Mononuclear cell (primary cell): ENCODE measurements around the gene MYCT1. TPM values are rescaled to one million over a fixed set of nuclear protein-coding genes. Genes with fewer than 3 reads are reported as not detected.
"Not testable (repeated sequence)": the region's sequence is repeated elsewhere in the genome, so short reads cannot be mapped to it uniquely, and the experiment has no call there.

Experiments used
- H3K27me3 ChIP-seq: 2 replicates; pipeline ENCODE4 v1.6.0; 2011; ENCODE audit warnings: low read length, control low read depth; ENCODE audit not compliant: insufficient read depth
- H3K4me1 ChIP-seq: 2 replicates; pipeline ENCODE4 v1.5.1; 2011; ENCODE audit warnings: mild to moderate bottlenecking, low read length, control low read depth; ENCODE audit not compliant: insufficient read depth
- H3K4me3 ChIP-seq: 2 replicates; pipeline ENCODE4 v1.5.1; 2011; ENCODE audit warnings: mild to moderate bottlenecking, low read length, moderate library complexity
- H3K9me3 ChIP-seq: 2 replicates; pipeline ENCODE4 v1.5.1; 2011; ENCODE audit warnings: low read depth, mild to moderate bottlenecking, control low read depth, low read length
- total RNA-seq: library from RNA; depleted of rRNA; stranded (reverse); fragments of >200 nt; gene quantifications from one replicate; pipeline ENCODE4 v1.2.3, GENCODE V29; 2012

MYCT1 gene
- total RNA-seq, 1 donor = 2.5 TPM

GRCh38 chr6:152701081-152701862, 3.6 kb downstream of the MYCT1 start:
- Histone ChIP-seq H3K9me3 (no peaks in the 10 kb centered on the region), H3K4me3 (no peak overlapping the region), H3K27me3 (peaks cover 11% of the 10 kb centered on the region), H3K4me1 (no peaks in the 10 kb centered on the region)

- H3K4me1 ChIP-seq = no peaks in the 10 kb centered on the region
- no peak overlapping the region for H3K4me3 ChIP-seq
Measured at GRCh38 chr6:152701863-152702401, 4.2 kb downstream of the MYCT1 start.

GRCh38 chr6:152703750-152704149, 6.1 kb downstream of the MYCT1 start:
- not testable (repeated sequence) for H3K4me3 ChIP-seq, H3K9me3 ChIP-seq, H3K4me1 ChIP-seq, H3K27me3 ChIP-seq

More at GRCh38 chr6:152701863-152702401, 4.2 kb downstream of the MYCT1 start:
- Histone ChIP-seq H3K27me3 (peaks cover 11% of the 10 kb centered on the region), H3K9me3 (no peaks in the 10 kb centered on the region)

GRCh38 chr6:152705327-152705726, 7.6 kb downstream of the MYCT1 start:
- Histone ChIP-seq H3K9me3 (no peaks in the 10 kb centered on the region), H3K27me3 (peaks cover 3% of the 10 kb centered on the region), H3K4me1 (no peaks in the 10 kb centered on the region), H3K4me3 (no peak overlapping the region)

- Histone ChIP-seq H3K27me3 (no peaks in the 10 kb centered on the region), H3K4me1 (no peaks in the 10 kb centered on the region), H3K9me3 (peaks cover 14% of the 10 kb centered on the region), H3K4me3 (no peak overlapping the region)
Measured at GRCh38 chr6:152716322-152716721, 18.6 kb downstream of the MYCT1 start.

- Histone ChIP-seq H3K4me1 (no peaks in the 10 kb centered on the region), H3K4me3 (no peak overlapping the region), H3K27me3 (no peaks in the 10 kb centered on the region)
Measured at GRCh38 chr6:152720974-152721373, 23.3 kb downstream of the MYCT1 start.

GRCh38 chr6:152721956-152722355, 24.3 kb downstream of the MYCT1 start:
- Histone ChIP-seq H3K4me1 (no peaks in the 10 kb centered on the region), H3K4me3 (no peak overlapping the region), H3K27me3 (no peaks in the 10 kb centered on the region), H3K9me3 (no peaks in the 10 kb centered on the region)

More at GRCh38 chr6:152720974-152721373, 23.3 kb downstream of the MYCT1 start:
- no peaks in the 10 kb centered on the region for H3K9me3 ChIP-seq

- Histone ChIP-seq H3K4me3 (no peak overlapping the region), H3K9me3 (no peaks in the 10 kb centered on the region), H3K27me3 (no peaks in the 10 kb centered on the region), H3K4me1 (no peaks in the 10 kb centered on the region)
Measured at GRCh38 chr6:152723398-152723797, 25.7 kb downstream of the MYCT1 start.

GRCh38 chr6:152726313-152726712, 28.6 kb downstream of the MYCT1 start:
- Histone ChIP-seq H3K4me3 (no peak overlapping the region), H3K9me3 (no peaks in the 10 kb centered on the region), H3K4me1 (no peaks in the 10 kb centered on the region), H3K27me3 (no peaks in the 10 kb centered on the region)

- H3K4me1 ChIP-seq = no peaks in the 10 kb centered on the region
- H3K27me3 ChIP-seq = no peaks in the 10 kb centered on the region
- no peak overlapping the region for H3K4me3 ChIP-seq
- H3K9me3 ChIP-seq = no peaks in the 10 kb centered on the region
Measured at GRCh38 chr6:152727507-152727906, 29.8 kb downstream of the MYCT1 start.

- H3K4me3 ChIP-seq = no peak overlapping the region
- no peaks in the 10 kb centered on the region for H3K9me3 ChIP-seq
- no peaks in the 10 kb centered on the region for H3K4me1 ChIP-seq
- no peaks in the 10 kb centered on the region for H3K27me3 ChIP-seq
Measured at GRCh38 chr6:152734630-152735029, 36.9 kb downstream of the MYCT1 start.

- H3K4me3 ChIP-seq = no peak overlapping the region
- no peaks in the 10 kb centered on the region for H3K4me1 ChIP-seq
- H3K27me3 ChIP-seq = no peaks in the 10 kb centered on the region
- no peaks in the 10 kb centered on the region for H3K9me3 ChIP-seq
Measured at GRCh38 chr6:152736687-152737273, 39.1 kb downstream of the MYCT1 start.

GRCh38 chr6:152745509-152746171, 47.9 kb downstream of the MYCT1 start:
- H3K9me3 ChIP-seq = no peaks in the 10 kb centered on the region
- no peak overlapping the region for H3K4me3 ChIP-seq
- no peaks in the 10 kb centered on the region for H3K27me3 ChIP-seq
- H3K4me1 ChIP-seq = no peaks in the 10 kb centered on the region

- H3K9me3 ChIP-seq = no peaks in the 10 kb centered on the region
Measured at GRCh38 chr6:152746172-152746553, 48.5 kb downstream of the MYCT1 start.

GRCh38 chr6:152748843-152749242, 51.1 kb downstream of the MYCT1 start:
- no peaks in the 10 kb centered on the region for H3K27me3 ChIP-seq
- no peaks in the 10 kb centered on the region for H3K9me3 ChIP-seq

More at GRCh38 chr6:152746172-152746553, 48.5 kb downstream of the MYCT1 start:
- no peaks in the 10 kb centered on the region for H3K27me3 ChIP-seq
- no peaks in the 10 kb centered on the region for H3K4me1 ChIP-seq
- no peak overlapping the region for H3K4me3 ChIP-seq

More at GRCh38 chr6:152748843-152749242, 51.1 kb downstream of the MYCT1 start:
- Histone ChIP-seq H3K4me3 (no peak overlapping the region), H3K4me1 (no peaks in the 10 kb centered on the region)
